T-helper 22 cell (primary cell): ENCODE measurements around the gene TUBAL3.
A peak's percentile ranks its signal among the peaks of the same experiment; 100 is the strongest.
"Not testable (repeated sequence)": the region's sequence is repeated elsewhere in the genome, so short reads cannot be mapped to it uniquely, and the experiment has no call there.

Source experiments
- DNase-seq: peaks from one replicate; pipeline ENCODE4 v3.0.0-alpha.2; 2020; ENCODE audit warnings: low read depth

TUBAL3 gene

GRCh38 chr10:5423771-5424170 lies 19.1 kb upstream of the TUBAL3 start:
- DNase-seq = no peak

GRCh38 chr10:5419466-5420094 lies 15.0 kb upstream of the TUBAL3 start:
- DNase-seq = no peak

GRCh38 chr10:5418584-5418983 lies 14.0 kb upstream of the TUBAL3 start:
- no peak for DNase-seq

- DNase-seq = no peak
Observed at GRCh38 chr10:5416981-5417380, 12.4 kb upstream of the TUBAL3 start.

GRCh38 chr10:5413012-5413938 lies 8.6 kb upstream of the TUBAL3 start:
- no peak for DNase-seq

- peak; percentile 27 for DNase-seq
Observed at GRCh38 chr10:5412277-5412941, 7.8 kb upstream of the TUBAL3 start, which contains the start of gene NET1. NET1 (plus strand) TSS chr10:5412557; CDS start chr10:5412693, 136 bp downstream.

GRCh38 chr10:5411941-5412276 lies 7.3 kb upstream of the TUBAL3 start:
- DNase-seq = no peak

- not testable (repeated sequence) for DNase-seq
Observed at GRCh38 chr10:5410787-5411186, 6.2 kb upstream of the TUBAL3 start.

GRCh38 chr10:5406918-5407317 lies 2.3 kb upstream of the TUBAL3 start:
- DNase-seq = no peak

GRCh38 chr10:5402798-5403197 lies 1.8 kb downstream of the TUBAL3 start:
- no peak for DNase-seq

GRCh38 chr10:5400468-5401240 lies 4.0 kb downstream of the TUBAL3 start:
- no peak for DNase-seq

- DNase-seq = no peak
Observed at GRCh38 chr10:5399332-5399731, 5.3 kb downstream of the TUBAL3 start.

GRCh38 chr10:5396556-5397300 lies 7.9 kb downstream of the TUBAL3 start:
- no peak for DNase-seq

- no peak for DNase-seq
Observed at GRCh38 chr10:5395168-5395567, 9.5 kb downstream of the TUBAL3 start.

GRCh38 chr10:5393529-5393928 lies 11.1 kb downstream of the TUBAL3 start:
- no peak for DNase-seq

GRCh38 chr10:5391790-5392189 lies 12.8 kb downstream of the TUBAL3 start:
- DNase-seq = no peak

GRCh38 chr10:5390607-5391205 lies 13.9 kb downstream of the TUBAL3 start:
- DNase-seq = no peak

GRCh38 chr10:5387169-5387568 lies 17.5 kb downstream of the TUBAL3 start:
- no peak for DNase-seq

GRCh38 chr10:5385224-5385623 lies 19.4 kb downstream of the TUBAL3 start:
- no peak for DNase-seq

- no peak for DNase-seq
Observed at GRCh38 chr10:5381187-5381586, 23.4 kb downstream of the TUBAL3 start.

- not testable (repeated sequence) for DNase-seq
Observed at GRCh38 chr10:5380395-5380794, 24.2 kb downstream of the TUBAL3 start.
